Measurements from ENCODE around the gene DDC.

DDC gene

GRCh38 chr7:50509459-50509858 lies 55.7 kb downstream of the DDC start:
- no peak for DNase-seq

- DNase-seq: no peak
Measured at GRCh38 chr7:50508471-50508943, 56.7 kb downstream of the DDC start.

GRCh38 chr7:50507898-50508470 lies 57.2 kb downstream of the DDC start:
- DNase-seq: no peak

GRCh38 chr7:50505553-50506210 lies 59.5 kb downstream of the DDC start:
- DNase-seq: no peak

GRCh38 chr7:50504646-50505546 lies 60.3 kb downstream of the DDC start:
- no peak for DNase-seq

GRCh38 chr7:50502947-50503346 lies 62.3 kb downstream of the DDC start:
- no peak for DNase-seq

- no peak for DNase-seq
Measured at GRCh38 chr7:50502001-50502684, 63.1 kb downstream of the DDC start.

GRCh38 chr7:50499092-50499491 lies 66.1 kb downstream of the DDC start:
- DNase-seq: no peak

- no peak for DNase-seq
Measured at GRCh38 chr7:50497968-50498367, 67.2 kb downstream of the DDC start.

- no peak for DNase-seq
Measured at GRCh38 chr7:50497068-50497642, 68.0 kb downstream of the DDC start.

GRCh38 chr7:50496569-50496968 lies 68.6 kb downstream of the DDC start:
- DNase-seq: no peak

- no peak for DNase-seq
Measured at GRCh38 chr7:50495746-50496145, 69.5 kb downstream of the DDC start.

- no peak for DNase-seq
Measured at GRCh38 chr7:50492770-50493519, 72.3 kb downstream of the DDC start.

- DNase-seq: no peak
Measured at GRCh38 chr7:50491943-50492342, 73.3 kb downstream of the DDC start.

- no peak for DNase-seq
Measured at GRCh38 chr7:50491209-50491608, 74.0 kb downstream of the DDC start.

GRCh38 chr7:50488379-50488778 lies 76.8 kb downstream of the DDC start:
- no peak for DNase-seq

- no peak for DNase-seq
Measured at GRCh38 chr7:50486512-50486911, 78.7 kb downstream of the DDC start.

- DNase-seq: no peak
Measured at GRCh38 chr7:50481867-50482266, 83.3 kb downstream of the DDC start.

- DNase-seq: no peak
Measured at GRCh38 chr7:50480797-50481196, 84.4 kb downstream of the DDC start.

GRCh38 chr7:50479743-50480517 lies 85.3 kb downstream of the DDC start:
- DNase-seq: no peak

- no peak for DNase-seq
Measured at GRCh38 chr7:50477640-50478039, 87.6 kb downstream of the DDC start.
